ENCODE measurements around the gene PRKG2. TPM values are rescaled to one million over a fixed set of nuclear protein-coding genes. Genes with fewer than 3 reads are reported as not detected.

Gene PRKG2
- total and polyA plus RNA-seq, 12 donors, result 0.16 to 0.55 (median 0.20) TPM; not detected in 6

- intact Hi-C loops (cut with DNase I), result no loop called here
- Histone ChIP-seq H3K36me3 (replicated peaks in 1 of 2) (no peaks in the 10 kb centered on the region), H3K4me1 (replicated peaks in 1 of 2) (no peaks in the 10 kb centered on the region), H3K9me3 (replicated peaks in 1 of 3) (no peaks in the 10 kb centered on the region), H3K27me3 (no peaks in the 10 kb centered on the region), H3K4me3 (no peak overlapping the region), H3K27ac (no peak overlapping the region)
- TF ChIP-seq CTCF (IDR thresholded peaks at IDR 0.05) (no peak), POLR2A (IDR thresholded peaks at IDR 0.05) (no peak)
- 72 to 91% (median 82%) methylated on average over 3 of the region's 3 CpGs for WGBS, 4 donors
- no peak for DNase-seq
Measured at GRCh38 chr4:81085291-81085690, 129.7 kb downstream of the PRKG2 start.

GRCh38 chr4:81084634-81085033 is 130.4 kb downstream of the PRKG2 start:
- no peak for DNase-seq
- WGBS, 4 donors, result 47 to 50% (median 47%) methylated on average over 3 of the region's 3 CpGs
- intact Hi-C loops (cut with DNase I), result no loop called here
- no peak overlapping the region for H3K27ac ChIP-seq
- no peaks in the 10 kb centered on the region for H3K9me3 ChIP-seq (replicated peaks in 1 of 3)
- H3K27me3 ChIP-seq, result no peaks in the 10 kb centered on the region
- no peaks in the 10 kb centered on the region for H3K36me3 ChIP-seq (replicated peaks in 1 of 2)
- TF ChIP-seq CTCF (IDR thresholded peaks at IDR 0.05), result no peak
- H3K4me1 ChIP-seq (replicated peaks in 1 of 2), result no peaks in the 10 kb centered on the region
- H3K4me3 ChIP-seq, result no peak overlapping the region

GRCh38 chr4:81084029-81084428 is 131.0 kb downstream of the PRKG2 start:
- H3K4me1 ChIP-seq (replicated peaks in 1 of 2), result no peaks in the 10 kb centered on the region
- no peaks in the 10 kb centered on the region for H3K27me3 ChIP-seq
- TF ChIP-seq CTCF (IDR thresholded peaks at IDR 0.05) (no peak), POLR2A (IDR thresholded peaks at IDR 0.05) (no peak)
- no peak overlapping the region for H3K4me3 ChIP-seq
- no peaks in the 10 kb centered on the region for H3K36me3 ChIP-seq (replicated peaks in 1 of 2)
- H3K27ac ChIP-seq, result no peak overlapping the region
- intact Hi-C loops (cut with DNase I), result no loop called here
- no peak for DNase-seq
- no peaks in the 10 kb centered on the region for H3K9me3 ChIP-seq (replicated peaks in 1 of 3)

GRCh38 chr4:81081156-81081555 is 133.9 kb downstream of the PRKG2 start:
- intact Hi-C loops (cut with DNase I), result no loop called here
- Histone ChIP-seq H3K9me3 (replicated peaks in 1 of 3) (no peaks in the 10 kb centered on the region), H3K4me3 (no peak overlapping the region), H3K27ac (no peak overlapping the region), H3K4me1 (replicated peaks in 1 of 2) (no peaks in the 10 kb centered on the region), H3K27me3 (no peaks in the 10 kb centered on the region), H3K36me3 (replicated peaks in 1 of 2) (no peaks in the 10 kb centered on the region)
- 85 to 91% (median 88%) methylated on average over 5 of the region's 5 CpGs for WGBS, 4 donors
- TF ChIP-seq CTCF (IDR thresholded peaks at IDR 0.05), result no peak
- TF ChIP-seq POLR2A (IDR thresholded peaks at IDR 0.05), result no peak
- DNase-seq, result no peak
